ENCODE measurements around the gene RANBP17.
"Not testable (repeated sequence)": the region's sequence is repeated elsewhere in the genome, so short reads cannot be mapped to it uniquely, and the experiment has no call there.

Gene RANBP17

DNA sequence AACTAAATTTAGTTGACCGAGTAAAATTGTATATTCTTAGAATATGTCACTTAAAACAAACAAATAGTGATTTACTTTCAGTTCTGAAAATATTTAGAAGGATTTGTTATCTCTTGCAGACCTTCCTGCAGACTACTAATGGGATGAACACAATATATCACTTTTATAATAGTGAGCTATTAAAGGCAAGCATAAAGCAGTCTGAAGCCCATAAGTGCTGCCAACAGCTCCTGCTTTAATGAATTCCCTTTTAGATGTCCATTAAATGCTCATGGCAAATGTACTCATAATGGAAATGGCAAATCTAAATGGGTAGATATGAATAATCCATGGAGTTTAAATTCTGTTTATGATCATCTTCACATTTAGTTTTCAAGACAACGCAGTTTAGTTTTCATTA is 170.2 kb downstream of the RANBP17 start:
- H3K4me3 ChIP-seq (ENCODE audit: control insufficient read depth, low read depth, low read length), result no peak overlapping the region
- TF ChIP-seq, protein P1, sequence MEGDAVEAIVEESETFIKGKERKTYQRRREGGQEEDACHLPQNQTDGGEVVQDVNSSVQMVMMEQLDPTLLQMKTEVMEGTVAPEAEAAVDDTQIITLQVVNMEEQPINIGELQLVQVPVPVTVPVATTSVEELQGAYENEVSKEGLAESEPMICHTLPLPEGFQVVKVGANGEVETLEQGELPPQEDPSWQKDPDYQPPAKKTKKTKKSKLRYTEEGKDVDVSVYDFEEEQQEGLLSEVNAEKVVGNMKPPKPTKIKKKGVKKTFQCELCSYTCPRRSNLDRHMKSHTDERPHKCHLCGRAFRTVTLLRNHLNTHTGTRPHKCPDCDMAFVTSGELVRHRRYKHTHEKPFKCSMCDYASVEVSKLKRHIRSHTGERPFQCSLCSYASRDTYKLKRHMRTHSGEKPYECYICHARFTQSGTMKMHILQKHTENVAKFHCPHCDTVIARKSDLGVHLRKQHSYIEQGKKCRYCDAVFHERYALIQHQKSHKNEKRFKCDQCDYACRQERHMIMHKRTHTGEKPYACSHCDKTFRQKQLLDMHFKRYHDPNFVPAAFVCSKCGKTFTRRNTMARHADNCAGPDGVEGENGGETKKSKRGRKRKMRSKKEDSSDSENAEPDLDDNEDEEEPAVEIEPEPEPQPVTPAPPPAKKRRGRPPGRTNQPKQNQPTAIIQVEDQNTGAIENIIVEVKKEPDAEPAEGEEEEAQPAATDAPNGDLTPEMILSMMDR (IDR thresholded peaks at IDR 0.05; ENCODE audit: control insufficient read depth, insufficient read depth, low read depth, low read length, missing control alignments), result no peak
- no peak for DNase-seq (ENCODE audit: low read depth)

DNA sequence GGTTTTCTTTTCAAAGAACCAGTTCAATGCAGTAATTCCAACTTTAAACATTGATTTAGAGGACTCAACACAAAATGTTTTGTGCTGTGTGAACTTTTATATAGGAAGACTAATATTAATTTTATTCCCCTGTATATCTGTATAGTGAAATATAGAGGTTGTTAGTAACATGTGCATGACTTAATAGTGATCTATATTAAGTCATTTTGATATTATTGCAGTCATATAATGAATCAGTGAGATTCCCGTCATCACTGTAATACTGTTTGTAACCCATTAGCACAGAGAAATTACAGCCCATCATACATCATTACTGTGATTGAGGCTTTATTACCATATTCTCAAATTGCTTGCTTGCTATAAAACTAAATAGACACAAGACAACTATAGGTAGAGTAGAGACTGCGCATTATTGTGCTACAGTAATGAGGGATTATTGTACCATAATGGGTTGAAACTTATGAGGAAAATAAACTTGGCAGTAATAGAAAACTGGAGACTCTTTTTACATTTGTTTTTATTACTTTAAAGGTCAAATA is 170.7 kb downstream of the RANBP17 start:
- TF ChIP-seq, protein P1 (IDR thresholded peaks at IDR 0.05; ENCODE audit: control insufficient read depth, insufficient read depth, low read depth, low read length, missing control alignments), result no peak
- no peak for DNase-seq (ENCODE audit: low read depth)
- H3K4me3 ChIP-seq (ENCODE audit: control insufficient read depth, low read depth, low read length), result no peak overlapping the region

DNA sequence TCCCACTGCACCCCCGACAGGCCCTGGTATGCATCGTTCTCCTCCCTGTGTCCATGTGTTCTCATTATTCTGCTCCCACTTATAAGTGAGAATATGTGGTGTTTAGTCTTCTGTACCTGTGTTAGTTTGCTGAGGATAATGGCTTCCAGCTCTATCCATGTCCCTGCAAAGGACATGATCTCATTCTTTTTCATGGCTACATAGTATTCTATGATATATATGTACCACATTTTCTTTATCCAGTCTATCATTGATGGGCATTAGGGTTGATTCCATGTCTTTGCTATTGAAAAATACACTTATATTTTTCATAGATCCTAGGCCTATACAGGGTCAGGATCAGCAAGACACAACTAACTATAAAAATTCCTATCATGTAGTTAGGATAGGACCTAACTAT is 180.1 kb downstream of the RANBP17 start:
- H3K4me3 ChIP-seq (ENCODE audit: control insufficient read depth, low read depth, low read length); DNase-seq (ENCODE audit: low read depth): not testable (repeated sequence)

DNA sequence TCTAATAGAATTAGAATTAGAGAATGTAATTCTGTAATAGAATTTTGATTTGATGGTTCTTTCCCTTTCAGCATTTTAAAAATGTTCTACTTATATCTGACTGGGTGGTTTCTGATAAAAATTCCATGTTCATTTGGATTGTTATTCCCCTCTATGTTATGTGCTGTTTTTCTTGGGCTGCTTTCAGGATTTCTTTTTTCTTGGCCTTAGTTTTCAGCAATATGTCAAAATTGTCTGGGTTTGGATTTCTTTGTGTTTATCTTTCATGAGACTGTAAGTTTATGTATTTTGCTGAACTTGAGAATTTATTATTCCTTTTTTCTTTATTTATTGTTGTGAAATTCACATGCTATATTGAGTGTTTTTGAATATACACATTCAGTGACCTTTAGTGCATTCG is 189.1 kb downstream of the RANBP17 start:
- TF ChIP-seq, protein P1 (IDR thresholded peaks at IDR 0.05; ENCODE audit: control insufficient read depth, insufficient read depth, low read depth, low read length, missing control alignments), result no peak

DNA sequence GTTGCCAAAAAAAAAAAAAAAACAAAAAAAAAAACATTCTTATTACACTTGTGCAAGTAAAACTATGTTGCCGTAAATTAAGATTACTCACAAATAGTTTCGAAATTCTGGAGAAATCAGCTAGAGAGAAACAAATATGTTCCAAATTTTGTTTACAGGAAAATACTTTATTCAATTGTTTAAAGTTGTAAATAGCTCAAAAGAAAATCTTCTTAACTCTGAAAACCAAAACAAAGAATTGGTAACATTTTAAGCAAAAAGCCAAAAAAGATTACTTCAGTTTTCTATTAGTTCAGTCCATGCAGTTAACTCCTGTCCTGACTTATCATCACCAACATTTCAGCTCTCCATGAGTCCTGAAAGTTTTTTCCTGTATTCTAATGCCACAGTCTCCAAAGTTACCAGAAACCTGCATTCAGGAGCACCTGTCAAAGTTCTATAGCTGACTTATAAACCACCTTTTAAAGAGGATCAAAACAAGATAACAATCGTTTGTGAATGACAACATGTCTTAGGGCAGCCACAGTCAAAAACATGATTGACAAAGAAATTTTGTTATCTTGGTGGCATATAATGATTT is 194.1 kb downstream of the RANBP17 start:
- DNase-seq (ENCODE audit: low read depth), result no peak
- H3K4me3 ChIP-seq (ENCODE audit: control insufficient read depth, low read depth, low read length), result no peak overlapping the region
- TF ChIP-seq, protein P1 (IDR thresholded peaks at IDR 0.05; ENCODE audit: control insufficient read depth, insufficient read depth, low read depth, low read length, missing control alignments), result no peak

More for the DNA sequence above, 189.1 kb downstream of the RANBP17 start:
- no peak for DNase-seq (ENCODE audit: low read depth)
- no peak overlapping the region for H3K4me3 ChIP-seq (ENCODE audit: control insufficient read depth, low read depth, low read length)

DNA sequence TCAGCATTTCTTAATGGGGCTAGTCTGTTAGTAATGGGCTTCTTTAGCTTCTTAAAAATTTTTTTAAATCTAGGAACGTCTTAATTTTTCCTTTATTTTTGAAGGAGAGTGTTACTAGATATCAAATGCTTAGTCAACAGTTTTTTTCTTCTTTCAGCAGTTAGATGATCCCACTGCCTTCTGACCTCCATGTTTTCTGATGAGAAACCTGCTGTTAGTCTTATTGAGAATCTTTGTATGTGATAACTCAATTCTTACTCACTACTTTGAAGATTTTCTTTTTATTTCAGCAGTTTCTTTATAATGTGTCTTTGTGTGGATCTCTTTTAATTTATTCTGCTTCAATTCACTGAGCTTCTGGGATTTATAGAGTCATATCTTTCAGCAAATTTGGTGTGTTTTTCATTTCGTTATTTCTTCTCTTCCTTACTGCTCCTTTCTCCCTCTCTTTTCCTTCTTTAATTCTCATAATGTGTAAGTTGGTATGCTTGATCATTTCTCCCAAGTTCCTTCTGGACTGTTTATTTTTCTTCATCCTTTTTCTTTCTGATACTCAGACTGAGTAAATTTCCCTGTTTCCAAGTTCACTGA is 205.8 kb downstream of the RANBP17 start:
- H3K4me3 ChIP-seq (ENCODE audit: control insufficient read depth, low read depth, low read length), result no peak overlapping the region
- TF ChIP-seq, protein P1 (IDR thresholded peaks at IDR 0.05; ENCODE audit: control insufficient read depth, insufficient read depth, low read depth, low read length, missing control alignments), result no peak
- no peak for DNase-seq (ENCODE audit: low read depth)

DNA sequence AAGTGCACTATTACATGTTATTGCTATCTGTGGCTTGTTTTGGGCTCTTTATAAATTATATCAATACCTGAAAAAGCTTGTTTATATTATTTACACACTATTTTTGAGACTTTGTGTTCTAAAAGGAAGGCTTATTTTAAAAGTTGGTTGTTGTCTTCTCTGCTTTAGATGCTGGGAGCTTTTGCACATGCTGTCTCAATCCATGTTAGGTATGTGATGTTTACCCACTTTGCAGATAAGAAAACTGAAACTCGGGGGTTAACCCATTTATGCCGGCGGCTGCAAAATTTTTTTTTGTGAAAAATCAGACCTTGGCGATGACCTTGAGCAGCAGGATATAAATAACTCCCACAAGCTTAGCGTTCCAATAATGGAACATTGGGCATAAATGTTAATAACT is 212.9 kb downstream of the RANBP17 start:
- no peak for DNase-seq (ENCODE audit: low read depth)
- H3K4me3 ChIP-seq (ENCODE audit: control insufficient read depth, low read depth, low read length), result no peak overlapping the region
- TF ChIP-seq, protein P1 (IDR thresholded peaks at IDR 0.05; ENCODE audit: control insufficient read depth, insufficient read depth, low read depth, low read length, missing control alignments), result no peak
